Heart right ventricle (tissue), 16 donors: Measurements from ENCODE around the gene JPH2. TPM values are rescaled to one million over a fixed set of nuclear protein-coding genes. Genes with fewer than 3 reads are reported as not detected.
A peak's percentile ranks its signal among the peaks of the same experiment; 100 is the strongest.

Experiments used
- ATAC-seq, 8 donors: fragments of 200-7000 bp; cut with Tn5 transposase; one replicate each; pipeline ENCODE4 v1.9.1; 2020; ENCODE audit warnings: mild to moderate bottlenecking in 8 of 8, moderate library complexity in 8 of 8, moderate number of reproducible peaks in 1 of 8
- DNase-seq, 2 donors: peaks; one replicate each; pipeline ENCODE4 v3.0.0-alpha.2; 2020
- H3K27ac ChIP-seq, 10 donors: fragments of 200-600 bp; sonication (generic) in 2 of 10; one replicate each; pipeline versions ENCODE4 v1.5.0 to v1.8.0; 2020 to 2022; ENCODE audit warnings: mild to moderate bottlenecking in 3 of 10
- H3K27me3 ChIP-seq, 7 donors: fragments of 200-600 bp; one replicate each; pipeline ENCODE4 v1.8.0; 2021 to 2022; ENCODE audit warnings: mild to moderate bottlenecking in 2 of 7
- H3K36me3 ChIP-seq, 9 donors: fragments of 200-600 bp; sonication (generic) in 1 of 9; one replicate each; pipeline versions ENCODE4 v1.5.0 to v1.8.0; 2020 to 2022; ENCODE audit warnings: mild to moderate bottlenecking in 2 of 9
- H3K4me1 ChIP-seq, 9 donors: fragments of 200-600 bp; sonication (generic) in 1 of 9; one replicate each; pipeline versions ENCODE4 v1.5.0 to v1.8.0; 2020 to 2022; ENCODE audit warnings: mild to moderate bottlenecking in 4 of 9
- H3K4me3 ChIP-seq, 10 donors: fragments of 200-600 bp; sonication (generic) in 2 of 10; one replicate each; pipeline versions ENCODE4 v1.5.0 to v1.8.0; 2020 to 2022; ENCODE audit warnings: mild to moderate bottlenecking in 7 of 10, moderate library complexity in 2 of 10
- H3K9me3 ChIP-seq, 11 donors: fragments of 200-600 bp in 10 of 11; sonication (generic) in 2 of 11; one replicate each; pipeline versions ENCODE4 v1.5.0 to v1.8.0; 2013 to 2022; ENCODE audit warnings: mild to moderate bottlenecking in 2 of 11, control low read depth in 1 of 11, moderate library complexity in 1 of 11
- WGBS, 2 donors: extraction: QIAGEN DNeasy Blood & Tissue Kit; methylation state at CpG; one replicate each; pipeline ENCODE4 v1.1.7; 2013; ENCODE audit warnings: inconsistent platforms in 1 of 2; 5-methylcytosine and 5-hydroxymethylcytosine counted together
- intact Hi-C, 10 donors: fragments of 100-400 bp; cut with DNase I; formaldehyde crosslinking; loops; one replicate each; pipeline versions ENCODE4 v1.11.1 to v1.14.2; 2022
- polyA plus RNA-seq, 2 donors: library from polyadenylated mRNA; stranded (reverse); fragments of 200-250 nt; gene quantifications; one replicate each; pipeline ENCODE4 v1.2.3, GENCODE V29; 2013
- total RNA-seq, 10 donors: library from RNA; stranded (reverse); fragmentation: NEBNext Ultra II Directional in 3 of 10; extraction: Animal tissue kit (Norgen Biotek cat#: 25700) in 3 of 10; gene quantifications; one replicate each; pipeline versions ENCODE4 v1.2.1 to v1.2.4, GENCODE V29; 2021 to 2023
- TF ChIP-seq, protein P1 (sequence below), 9 donors: fragments of 200-600 bp; sonication (generic) in 2 of 9; IDR thresholded peaks; one replicate each; pipeline versions ENCODE4 v1.5.0 to v1.8.0; 2021 to 2022; ENCODE audit warnings: antibody characterized with exemption in 9 of 9, mild to moderate bottlenecking in 5 of 9, moderate library complexity in 1 of 9
- donor health status: Arrhythmogenic right ventricular cardiomyopathy.
- donor health status: ischemic (EF 13 %, LVEDD 7.1; RV severe dilation, severe dysfunction).
- donor health status: healthy with polysubstance abuse.
- donor health status: DM: no; HTN: yes; CAD: no.
- donor health status: DM: no; HTN: no; CAD: no.
- donor health status: ischemic (EF 25% LVEDD 6.9; RV normal size, moderate dysfunction).
- donor health status: ischemic (EF 25% LVEDD 5.7; RV mildly dilated, moderate dysfunction).
- donor health status: healthy.
- donor health status: DM: yes; HTN: yes; CAD: no.
- donor health status: Ischemic cardiomyopathy.
- donor health status: ischemic (EF 35%, LVEDD 5.7; RV mildly dilated, moderate dysfunction).
- donor health status: nonischemic (EF 11% LVEDD 7.7; RV severe dilation, severe dysfunction).
- donor health status: DM: yes; HTN: yes; CAD: no.
- donor health status: PGD.
- donor health status: ischemic (EF 29% LVEDD 5.4; RV normal size, mild dysfunction).
- donor health status: nonischemic (EF 23%, LVEDD 6.1; RV moderate dilation, normal function).

JPH2 gene
- total and polyA plus RNA-seq, 12 donors: 61.9 to 215 (median 146) TPM

DNA sequence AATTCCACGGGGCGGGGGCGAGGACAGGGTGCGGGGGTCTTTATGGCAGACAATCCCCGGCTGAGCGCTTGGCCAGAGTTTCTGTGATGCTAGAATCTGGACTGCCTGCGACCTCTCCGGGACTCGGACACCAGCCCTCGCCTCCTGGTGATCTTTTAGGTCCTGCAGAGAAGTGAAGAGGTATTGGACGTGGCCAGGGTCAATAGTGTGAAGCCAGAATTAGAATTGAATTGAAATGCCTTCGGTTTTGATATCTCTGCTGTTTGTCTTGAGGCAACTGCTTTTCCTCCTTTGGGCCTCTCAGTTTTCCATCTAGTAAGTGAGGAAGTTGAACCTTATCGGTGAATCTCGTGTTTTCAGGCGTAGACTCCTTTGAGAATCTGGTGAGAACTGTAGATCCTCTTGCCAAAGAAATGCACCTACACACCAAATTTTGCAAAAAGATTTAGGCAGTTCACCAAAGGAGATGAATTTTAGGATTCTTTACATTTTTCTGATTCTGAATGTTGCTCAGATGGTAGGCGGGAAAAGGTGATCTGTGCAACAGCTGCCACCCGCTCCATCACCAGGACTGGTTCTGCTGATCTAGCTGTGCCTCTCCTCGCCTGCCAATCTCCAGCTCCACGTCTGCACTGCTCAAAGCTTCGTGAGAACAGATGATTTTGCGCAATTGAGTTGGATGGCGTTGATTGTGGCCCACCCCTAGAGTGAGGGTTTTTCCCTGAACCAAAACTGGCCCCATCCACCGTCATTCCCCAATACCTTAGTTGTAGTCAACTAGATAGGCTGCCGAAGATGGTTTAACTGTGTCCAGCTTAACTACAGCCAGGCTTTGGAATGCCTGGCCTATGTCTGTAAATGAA, 24.4 kb upstream of the JPH2 start:
- WGBS, 2 donors: 8 to 11% methylated on average over 24 of the region's 24 CpGs
- Histone ChIP-seq H3K27ac (peak overlapping the region; percentile 87 to 99 (median 94)), H3K4me3 (peak overlapping the region; percentile 36 to 99 (median 88)), H3K4me1 (peaks cover 0 to 61% (median 47%) of the 10 kb centered on the region in 9 donors), H3K27me3 (no peaks in the 10 kb centered on the region), H3K9me3 (no peaks in the 10 kb centered on the region), H3K36me3 (peaks cover 0 to 9% (median under 1%) of the 10 kb centered on the region in 9 donors)
- intact Hi-C loops: loop anchor here in 9 of 10 donors (5.0 to 10.0 kb wide), 9 partner anchors 173 to 526 kb away; partner anchors contain the start of gene TTPAL (in 1 of the 9)
- ATAC-seq (peak in 1 of 8 donors; percentile 1), DNase-seq (no peak)
- TF ChIP-seq, protein P1, sequence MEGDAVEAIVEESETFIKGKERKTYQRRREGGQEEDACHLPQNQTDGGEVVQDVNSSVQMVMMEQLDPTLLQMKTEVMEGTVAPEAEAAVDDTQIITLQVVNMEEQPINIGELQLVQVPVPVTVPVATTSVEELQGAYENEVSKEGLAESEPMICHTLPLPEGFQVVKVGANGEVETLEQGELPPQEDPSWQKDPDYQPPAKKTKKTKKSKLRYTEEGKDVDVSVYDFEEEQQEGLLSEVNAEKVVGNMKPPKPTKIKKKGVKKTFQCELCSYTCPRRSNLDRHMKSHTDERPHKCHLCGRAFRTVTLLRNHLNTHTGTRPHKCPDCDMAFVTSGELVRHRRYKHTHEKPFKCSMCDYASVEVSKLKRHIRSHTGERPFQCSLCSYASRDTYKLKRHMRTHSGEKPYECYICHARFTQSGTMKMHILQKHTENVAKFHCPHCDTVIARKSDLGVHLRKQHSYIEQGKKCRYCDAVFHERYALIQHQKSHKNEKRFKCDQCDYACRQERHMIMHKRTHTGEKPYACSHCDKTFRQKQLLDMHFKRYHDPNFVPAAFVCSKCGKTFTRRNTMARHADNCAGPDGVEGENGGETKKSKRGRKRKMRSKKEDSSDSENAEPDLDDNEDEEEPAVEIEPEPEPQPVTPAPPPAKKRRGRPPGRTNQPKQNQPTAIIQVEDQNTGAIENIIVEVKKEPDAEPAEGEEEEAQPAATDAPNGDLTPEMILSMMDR (IDR thresholded peaks at IDR 0.05): no peak

DNA sequence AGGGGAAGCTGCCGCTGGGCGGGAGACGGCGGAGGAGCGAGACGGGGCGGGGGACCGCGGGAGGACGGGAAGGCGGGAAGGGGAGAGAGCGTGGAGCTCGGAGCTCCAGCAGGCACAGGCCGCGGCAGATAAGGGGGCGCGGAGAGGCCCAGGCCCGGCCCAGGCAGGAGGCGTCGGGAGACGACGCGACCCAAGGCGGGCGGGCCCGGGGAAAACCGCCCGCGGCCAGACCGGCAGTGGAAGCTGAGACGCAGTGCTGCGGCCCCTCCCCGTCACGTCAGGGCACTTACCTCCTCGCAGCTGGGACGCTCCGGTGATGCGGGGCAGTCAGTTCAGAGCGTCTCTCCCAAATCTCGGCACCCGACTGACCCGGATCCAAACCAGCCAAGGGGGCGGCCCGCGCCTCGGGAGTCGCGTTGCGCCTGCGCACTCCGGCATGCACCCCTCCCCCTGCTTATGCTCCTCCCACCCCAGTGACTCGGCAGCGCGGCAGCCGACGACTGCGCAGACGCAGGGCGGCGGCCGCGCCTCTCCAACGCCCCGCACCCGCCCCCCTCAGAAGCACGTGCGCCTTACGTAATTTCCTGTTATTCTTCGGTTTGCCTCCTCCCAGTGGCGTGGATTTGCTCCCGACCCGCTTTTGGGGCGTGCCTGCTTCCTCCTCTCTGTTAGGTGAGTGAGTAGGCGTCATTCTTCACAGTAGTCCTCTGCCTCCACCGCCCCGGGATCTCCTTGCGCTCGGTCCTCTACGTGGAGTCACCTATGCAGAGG, 23.6 kb upstream of the JPH2 start, which contains the start of gene OSER1:
Gene OSER1 (minus strand): TSS at position 366 of the 771 bp plus-strand sequence. CDS start 3,814 bp downstream, outside the sequence.
- Histone ChIP-seq H3K36me3 (peaks cover 0 to 13% (median 8%) of the 10 kb centered on the region in 9 donors), H3K27me3 (no peaks in the 10 kb centered on the region), H3K4me3 (peak within 1 kb of the TSS; percentile 73 to 99 (median 93)), H3K4me1 (peaks cover 0 to 66% (median 50%) of the 10 kb centered on the region in 9 donors), H3K27ac (peak within 1 kb of the TSS; percentile 87 to 99 (median 94)), H3K9me3 (no peaks in the 10 kb centered on the region)
- DNase-seq (peak; percentile 97), ATAC-seq (peak; percentile 93 to 97 (median 96))
- intact Hi-C loops: loop anchor here in 9 of 10 donors (5.0 to 10.0 kb wide), 9 partner anchors 174 to 527 kb away; partner anchors contain the start of gene TTPAL (in 1 of the 9)
- 0 to 1% methylated on average over 74 to 79 of the region's 79 CpGs for WGBS, 2 donors
- TF ChIP-seq, protein P1 (IDR thresholded peaks at IDR 0.05): no peak

DNA sequence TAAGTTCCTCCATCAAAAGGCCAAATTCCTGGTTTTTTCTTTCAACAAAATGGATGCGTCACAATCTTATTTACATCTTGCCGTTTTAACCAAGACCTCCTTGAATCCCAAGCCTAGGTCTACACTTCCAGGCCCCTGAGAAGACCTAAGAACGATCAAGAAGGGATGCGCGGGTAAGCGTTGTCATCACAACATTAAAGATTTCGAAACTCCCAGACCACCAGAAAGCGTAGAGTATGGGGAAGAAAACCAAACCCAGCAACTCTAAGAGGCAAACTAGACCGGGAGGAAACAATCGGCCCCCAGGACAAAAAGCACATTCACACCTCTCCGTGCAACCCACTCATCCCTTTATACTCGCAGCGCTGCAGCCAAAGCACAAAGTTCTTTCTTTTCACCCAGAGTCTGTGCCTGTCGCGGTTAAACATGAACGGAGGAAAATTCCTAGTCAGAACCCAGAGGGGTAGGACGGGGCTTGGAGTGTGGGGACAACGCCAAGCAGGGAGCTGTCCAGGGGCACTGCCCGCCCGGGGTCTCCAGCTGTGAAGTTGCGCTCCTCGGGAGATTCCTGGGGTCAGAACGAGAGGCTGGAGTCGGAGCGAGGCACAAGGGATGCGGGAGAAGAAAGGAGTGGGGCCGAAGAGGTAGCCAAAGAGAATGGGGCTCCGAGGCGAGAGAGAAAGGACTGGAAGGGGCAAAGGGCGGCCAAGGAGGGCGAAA, 22.9 kb upstream of the JPH2 start:
- Histone ChIP-seq H3K27ac (peak overlapping the region; percentile 87 to 99 (median 93)), H3K4me3 (peak overlapping the region; percentile 73 to 99 (median 93)), H3K4me1 (peaks cover 0 to 64% (median 51%) of the 10 kb centered on the region in 9 donors), H3K36me3 (peaks cover 0 to 20% (median 12%) of the 10 kb centered on the region in 9 donors), H3K27me3 (no peaks in the 10 kb centered on the region), H3K9me3 (no peaks in the 10 kb centered on the region)
- intact Hi-C loops: loop anchor here in 9 of 10 donors (5.0 to 10.0 kb wide), 10 partner anchors 175 to 753 kb away; partner anchors contain the start of genes SRSF6 (in 1 of the 9) and TTPAL (in 1 of the 9)
- ATAC-seq: peak in 6 of 8 donors; percentile 1 to 54 (median 3)
- no peak for DNase-seq
- TF ChIP-seq, protein P1 (IDR thresholded peaks at IDR 0.05): no peak
- WGBS, 2 donors: 0 to 1% methylated on average over 30 to 31 of the region's 31 CpGs
